GM20000 (cell line): ENCODE data around the gene ADCK1.

Experiments
- DNase-seq: peaks from one replicate; pipeline ENCODE4 v3.0.0; 2012; ENCODE audit warnings: low spot score
- TF ChIP-seq, protein P1 (sequence below): IDR thresholded peaks from 2 replicates; pipeline ENCODE4 v1.5.1; 2012; ENCODE audit warnings: mild to moderate bottlenecking, control low read depth; ENCODE audit errors: extremely low read depth, missing control alignments

ADCK1 gene

DNA sequence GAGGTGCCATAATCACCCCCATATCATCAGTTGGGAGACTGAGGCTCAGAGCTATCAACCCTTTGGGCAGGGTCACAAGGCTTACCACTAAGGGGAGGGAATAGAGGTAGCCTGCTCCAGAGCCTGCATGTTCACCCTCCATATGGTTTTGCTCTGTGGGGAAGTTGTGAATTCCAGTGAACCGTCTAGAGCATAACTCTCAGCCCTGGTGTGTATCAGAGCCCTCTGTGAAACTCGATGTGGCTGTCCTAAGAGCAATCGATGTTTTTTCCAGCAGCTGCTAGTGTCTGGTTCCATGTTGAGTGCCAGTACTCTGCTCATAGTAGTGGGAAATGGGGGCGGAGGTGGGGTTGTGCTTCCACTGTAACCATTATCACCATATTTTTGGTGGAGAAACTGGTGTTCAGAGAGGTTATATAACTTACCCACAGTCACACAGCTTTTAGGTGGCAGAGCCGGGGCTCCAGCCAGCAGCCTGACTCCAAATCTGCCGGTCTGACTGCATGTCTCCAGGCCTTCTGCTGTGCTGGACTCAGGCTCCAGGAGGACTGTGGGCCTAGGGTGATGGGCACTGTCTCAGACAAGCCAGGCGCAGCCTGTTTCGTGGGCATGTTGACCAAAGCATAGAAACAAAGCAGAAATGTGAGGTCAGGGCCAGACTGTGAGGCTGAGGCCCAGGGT lies 104.2 kb downstream of the ADCK1 start:
- TF ChIP-seq, protein P1, sequence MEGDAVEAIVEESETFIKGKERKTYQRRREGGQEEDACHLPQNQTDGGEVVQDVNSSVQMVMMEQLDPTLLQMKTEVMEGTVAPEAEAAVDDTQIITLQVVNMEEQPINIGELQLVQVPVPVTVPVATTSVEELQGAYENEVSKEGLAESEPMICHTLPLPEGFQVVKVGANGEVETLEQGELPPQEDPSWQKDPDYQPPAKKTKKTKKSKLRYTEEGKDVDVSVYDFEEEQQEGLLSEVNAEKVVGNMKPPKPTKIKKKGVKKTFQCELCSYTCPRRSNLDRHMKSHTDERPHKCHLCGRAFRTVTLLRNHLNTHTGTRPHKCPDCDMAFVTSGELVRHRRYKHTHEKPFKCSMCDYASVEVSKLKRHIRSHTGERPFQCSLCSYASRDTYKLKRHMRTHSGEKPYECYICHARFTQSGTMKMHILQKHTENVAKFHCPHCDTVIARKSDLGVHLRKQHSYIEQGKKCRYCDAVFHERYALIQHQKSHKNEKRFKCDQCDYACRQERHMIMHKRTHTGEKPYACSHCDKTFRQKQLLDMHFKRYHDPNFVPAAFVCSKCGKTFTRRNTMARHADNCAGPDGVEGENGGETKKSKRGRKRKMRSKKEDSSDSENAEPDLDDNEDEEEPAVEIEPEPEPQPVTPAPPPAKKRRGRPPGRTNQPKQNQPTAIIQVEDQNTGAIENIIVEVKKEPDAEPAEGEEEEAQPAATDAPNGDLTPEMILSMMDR, result no peak

DNA sequence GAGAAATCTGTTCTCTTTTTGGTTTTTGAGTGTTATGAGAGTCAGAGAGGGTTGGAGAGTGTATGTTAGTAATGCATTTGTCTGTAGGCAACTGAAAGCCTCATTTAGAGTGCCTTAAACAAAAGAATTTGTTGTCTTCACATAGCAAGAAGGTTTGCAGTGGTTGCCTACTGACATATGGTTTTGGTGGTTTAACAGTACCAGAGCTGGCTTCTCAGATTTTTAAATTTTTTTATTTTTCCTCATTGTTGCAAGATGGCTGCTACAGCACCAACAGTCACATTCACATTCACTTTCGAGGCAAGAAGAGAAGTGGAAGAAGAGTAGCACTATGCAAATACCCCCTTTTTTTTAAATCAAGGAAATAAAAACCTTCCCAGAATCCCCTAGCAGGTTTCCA lies 106.5 kb downstream of the ADCK1 start:
- DNase-seq, result no peak

More for the DNA sequence above, 104.2 kb downstream of the ADCK1 start:
- no peak for DNase-seq

DNA sequence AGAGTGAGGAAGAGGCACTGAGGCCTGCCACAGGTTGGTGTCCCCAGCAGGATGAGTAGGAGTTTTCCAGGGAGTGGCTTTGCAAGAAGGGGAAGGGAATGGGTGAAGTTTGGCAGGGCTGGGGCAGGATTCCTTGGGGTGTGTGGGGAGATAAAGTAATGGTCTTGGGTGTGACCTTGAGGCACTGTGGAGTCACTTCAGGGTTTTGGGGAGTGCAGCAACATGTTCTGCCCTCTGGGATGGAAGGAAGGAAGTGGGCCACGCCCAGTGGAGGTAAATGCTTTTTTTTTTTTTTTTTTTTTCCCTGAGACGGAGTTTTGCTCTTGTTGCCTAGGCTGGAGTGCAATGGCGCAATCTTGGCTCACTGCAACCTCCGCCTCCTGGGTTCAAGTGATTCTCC lies 108.9 kb downstream of the ADCK1 start:
- DNase-seq, result no peak
- TF ChIP-seq, protein P1, result no peak

More for the DNA sequence above, 106.5 kb downstream of the ADCK1 start:
- TF ChIP-seq, protein P1, result no peak

DNA sequence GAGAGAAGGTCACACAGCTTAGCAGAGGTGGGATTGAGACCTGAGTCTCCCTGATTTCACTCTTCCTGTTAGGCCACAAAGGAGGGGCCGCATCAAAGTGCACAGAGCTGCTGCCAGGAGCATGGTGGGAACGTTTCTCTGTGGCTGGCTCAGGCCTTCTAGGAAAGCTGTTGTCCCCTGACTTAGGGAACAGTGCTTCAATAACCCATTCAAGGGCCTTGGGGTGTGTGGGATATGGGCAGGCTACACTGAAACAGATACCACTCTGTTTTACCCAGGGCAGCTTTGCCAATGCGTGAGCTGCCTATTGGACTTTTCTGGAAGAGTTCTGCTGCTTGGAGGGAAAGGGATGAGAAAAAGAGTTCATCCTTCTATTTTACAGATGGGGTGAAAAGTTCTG lies 110.0 kb downstream of the ADCK1 start:
- TF ChIP-seq, protein P1, result no peak
- no peak for DNase-seq

DNA sequence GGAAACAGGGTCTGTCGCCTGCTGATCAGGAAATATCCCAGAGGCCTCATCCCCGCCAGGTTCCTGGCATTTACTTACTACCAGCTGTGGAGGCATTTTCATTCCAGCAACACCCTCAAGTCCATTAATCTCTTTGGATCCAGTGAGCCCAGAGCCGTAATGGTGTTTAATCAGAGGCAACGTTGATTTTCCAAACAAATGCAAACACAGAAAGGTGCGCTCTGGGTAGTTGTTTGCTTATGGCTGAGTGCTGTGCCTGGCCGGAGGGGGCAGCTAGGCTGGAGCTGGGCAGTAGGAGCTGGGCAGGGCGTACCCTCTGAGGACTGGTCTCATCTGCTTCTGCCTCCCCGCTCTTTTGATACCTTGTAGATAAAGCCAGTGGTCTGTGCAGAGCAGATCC lies 110.6 kb downstream of the ADCK1 start:
- TF ChIP-seq, protein P1, result no peak
- no peak for DNase-seq

- TF ChIP-seq, protein P1, result no peak
- no peak for DNase-seq
These were observed 111.4 kb downstream of the ADCK1 start for GRCh38 chr14:77911356-77911755.

- DNase-seq, result no peak
- TF ChIP-seq, protein P1, result no peak
These were observed 113.0 kb downstream of the ADCK1 start for GRCh38 chr14:77912754-77913556.
